Heart left ventricle (tissue), 13 donors: ENCODE measurements around the gene COL11A2.

ENCODE experiments used
- CTCF ChIP-seq, 12 donors: fragments of 200-600 bp; sonication (generic) in 4 of 12; IDR thresholded peaks; one replicate each; pipeline versions ENCODE4 v1.5.0 to v1.8.0; 2018 to 2022; ENCODE audit warnings: antibody characterized with exemption in 12 of 12, mild to moderate bottlenecking in 5 of 12
- POLR2A ChIP-seq, 2 donors: fragments of 450-650 bp; IDR thresholded peaks; one replicate each; pipeline ENCODE4 v1.6.1; 2017; ENCODE audit warnings: antibody characterized with exemption in 2 of 2, mild to moderate bottlenecking in 2 of 2, moderate library complexity in 2 of 2
- donor health status: ischemic (EF 13 %, LVEDD 7.1; RV severe dilation, severe dysfunction).
- donor health status: DM: no; HTN: yes; CAD: no.
- donor health status: DM: no; HTN: no; CAD: no.
- donor health status: ischemic (EF 25% LVEDD 6.9; RV normal size, moderate dysfunction).
- donor health status: ischemic (EF 25% LVEDD 5.7; RV mildly dilated, moderate dysfunction).
- donor health status: ischemic (EF 35%, LVEDD 5.7; RV mildly dilated, moderate dysfunction).
- donor health status: nonischemic (EF 11% LVEDD 7.7; RV severe dilation, severe dysfunction).
- donor health status: DM: yes; HTN: yes; CAD: no.
- donor health status: PGD.
- donor health status: ischemic (EF 29% LVEDD 5.4; RV normal size, mild dysfunction).
- donor health status: nonischemic (EF 23%, LVEDD 6.1; RV moderate dilation, normal function).

- TF ChIP-seq CTCF (IDR thresholded peaks at IDR 0.05) (no peak), POLR2A (IDR thresholded peaks at IDR 0.05) (no peak)
Observed at GRCh38 chr6:33177552-33178446, 14.5 kb downstream of the COL11A2 start.
